ENCODE results near the gene CCR5AS.

CCR5AS gene

DNA sequence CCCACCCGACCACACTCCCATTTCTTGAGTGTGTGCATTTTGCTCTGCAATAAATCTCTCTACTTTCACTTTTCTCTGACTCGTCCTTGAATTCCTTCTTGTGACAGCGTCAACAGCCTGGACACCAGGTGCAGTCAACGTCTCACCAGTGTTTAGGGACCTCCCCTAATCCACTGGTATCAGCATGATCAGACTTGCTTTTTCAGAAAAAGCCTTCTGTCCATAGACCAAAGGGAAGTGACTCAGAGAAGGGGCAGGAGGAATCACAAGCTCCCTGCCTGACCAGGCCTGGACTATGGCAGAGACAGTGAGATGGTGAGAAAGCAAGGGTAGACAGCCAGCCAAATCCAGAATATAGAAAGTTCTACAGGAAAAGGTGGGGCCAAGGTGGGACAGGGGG, 20.7 kb downstream of the CCR5AS start:
- no peaks in the 10 kb centered on the region for H3K4me1 ChIP-seq
- TF ChIP-seq EZH2phosphoT487 (IDR thresholded peaks at IDR 0.05) (no peak), EZH2 (IDR thresholded peaks at IDR 0.05) (no peak)
- TF ChIP-seq, protein P1, sequence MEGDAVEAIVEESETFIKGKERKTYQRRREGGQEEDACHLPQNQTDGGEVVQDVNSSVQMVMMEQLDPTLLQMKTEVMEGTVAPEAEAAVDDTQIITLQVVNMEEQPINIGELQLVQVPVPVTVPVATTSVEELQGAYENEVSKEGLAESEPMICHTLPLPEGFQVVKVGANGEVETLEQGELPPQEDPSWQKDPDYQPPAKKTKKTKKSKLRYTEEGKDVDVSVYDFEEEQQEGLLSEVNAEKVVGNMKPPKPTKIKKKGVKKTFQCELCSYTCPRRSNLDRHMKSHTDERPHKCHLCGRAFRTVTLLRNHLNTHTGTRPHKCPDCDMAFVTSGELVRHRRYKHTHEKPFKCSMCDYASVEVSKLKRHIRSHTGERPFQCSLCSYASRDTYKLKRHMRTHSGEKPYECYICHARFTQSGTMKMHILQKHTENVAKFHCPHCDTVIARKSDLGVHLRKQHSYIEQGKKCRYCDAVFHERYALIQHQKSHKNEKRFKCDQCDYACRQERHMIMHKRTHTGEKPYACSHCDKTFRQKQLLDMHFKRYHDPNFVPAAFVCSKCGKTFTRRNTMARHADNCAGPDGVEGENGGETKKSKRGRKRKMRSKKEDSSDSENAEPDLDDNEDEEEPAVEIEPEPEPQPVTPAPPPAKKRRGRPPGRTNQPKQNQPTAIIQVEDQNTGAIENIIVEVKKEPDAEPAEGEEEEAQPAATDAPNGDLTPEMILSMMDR (IDR thresholded peaks at IDR 0.05): no peak
- Mint-ChIP-seq H3K4me1 (no peaks in the 10 kb centered on the region), H3K27me3 (ENCODE audit: insufficient read depth, low read depth) (peaks cover 4% of the 10 kb centered on the region), H3K36me3 (no peaks in the 10 kb centered on the region), H3K9me3 (no peaks in the 10 kb centered on the region), H3K27ac (no peak overlapping the region), H3K4me3 (no peak overlapping the region)
- H4K20me1 ChIP-seq (ENCODE audit: low read depth): no peaks in the 10 kb centered on the region
- H3K9me3 ChIP-seq (ENCODE audit: low read depth): no peaks in the 10 kb centered on the region
- H2AFZ ChIP-seq (replicated peaks): no peak overlapping the region
- no peak for DNase-seq (ENCODE audit: low spot score)
- H3K79me2 ChIP-seq (ENCODE audit: low read depth): no peaks in the 10 kb centered on the region
- no peak overlapping the region for H3K4me3 ChIP-seq
- H3K27me3 ChIP-seq: no peaks in the 10 kb centered on the region
- no peaks in the 10 kb centered on the region for H3F3A ChIP-seq (ENCODE audit: low read depth)
- H3K4me2 ChIP-seq: no peak overlapping the region
- no peak overlapping the region for H3K27ac ChIP-seq
- no peak overlapping the region for H3K9ac ChIP-seq
- H3K36me3 ChIP-seq: no peaks in the 10 kb centered on the region

DNA sequence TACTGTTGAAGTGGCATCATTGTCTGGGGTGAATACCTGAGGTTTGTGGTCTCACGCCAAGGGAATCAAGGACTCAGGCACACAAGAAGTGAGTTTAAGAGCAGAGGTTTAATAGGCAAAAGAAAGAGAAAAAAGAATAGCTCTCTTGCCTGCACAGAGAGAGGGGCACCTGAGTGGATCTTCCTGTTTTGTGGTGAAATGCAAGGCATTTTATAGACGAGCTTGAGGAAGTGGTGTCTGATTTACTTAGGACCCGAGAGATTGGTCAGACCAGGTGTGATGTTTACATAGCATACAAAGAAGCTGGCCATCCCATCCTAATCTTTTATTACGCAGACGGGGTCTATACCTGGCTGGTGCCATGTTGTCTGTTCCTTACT, 22.9 kb downstream of the CCR5AS start:
- Mint-ChIP-seq H3K27ac (no peak overlapping the region), H3K9me3 (no peaks in the 10 kb centered on the region)
- no peak overlapping the region for H3K4me2 ChIP-seq

DNA sequence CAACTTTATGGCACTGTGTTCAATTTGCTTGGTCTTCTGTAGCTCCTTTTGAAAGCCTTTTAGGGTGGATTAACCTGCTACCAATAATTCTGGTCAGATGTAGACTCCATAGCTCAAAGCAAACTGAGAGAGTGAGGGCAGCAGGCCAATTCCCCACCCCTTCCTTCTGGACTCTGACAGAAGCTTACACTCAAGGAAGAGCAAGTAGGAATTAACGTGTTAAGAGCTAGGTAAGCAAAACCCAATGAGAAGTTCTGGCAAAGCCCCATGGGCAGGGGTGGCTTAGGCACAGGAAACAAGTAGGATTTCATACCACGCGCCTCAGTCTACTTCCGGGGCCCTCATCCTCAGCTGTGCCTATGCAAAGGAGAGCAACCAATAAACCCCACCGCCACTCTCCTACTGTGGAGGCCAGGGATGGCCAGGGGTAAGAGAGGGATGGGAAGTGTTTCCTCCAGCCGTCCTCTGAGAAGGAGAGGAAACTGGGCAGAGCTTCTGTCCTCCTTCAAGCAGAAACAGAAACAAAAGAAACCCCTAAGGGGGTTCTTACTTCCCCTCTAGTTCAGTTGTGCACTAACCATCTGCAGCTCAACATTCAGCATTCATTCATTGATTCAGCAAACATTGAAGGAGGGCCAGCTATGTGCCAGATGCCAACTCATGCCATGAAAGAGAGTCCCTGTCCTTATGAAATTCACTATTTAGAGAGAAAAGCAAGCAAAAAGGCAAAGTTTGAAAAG, 23.5 kb downstream of the CCR5AS start:
- no peak for TF ChIP-seq EZH2 (IDR thresholded peaks at IDR 0.05)
- no peak for TF ChIP-seq EZH2phosphoT487 (IDR thresholded peaks at IDR 0.05)
- TF ChIP-seq, protein P1 (IDR thresholded peaks at IDR 0.05): no peak
- Mint-ChIP-seq H3K27ac (no peak overlapping the region), H3K36me3 (no peaks in the 10 kb centered on the region), H3K4me3 (no peak overlapping the region), H3K4me1 (no peaks in the 10 kb centered on the region), H3K9me3 (no peaks in the 10 kb centered on the region), H3K27me3 (ENCODE audit: insufficient read depth, low read depth) (peaks cover 4% of the 10 kb centered on the region)
- no peaks in the 10 kb centered on the region for H3F3A ChIP-seq (ENCODE audit: low read depth)
- H3K9ac ChIP-seq: no peak overlapping the region
- no peaks in the 10 kb centered on the region for H3K36me3 ChIP-seq
- H3K79me2 ChIP-seq (ENCODE audit: low read depth): no peaks in the 10 kb centered on the region
- no peaks in the 10 kb centered on the region for H3K4me1 ChIP-seq
- no peak overlapping the region for H3K4me3 ChIP-seq
- H3K9me3 ChIP-seq (ENCODE audit: low read depth): no peaks in the 10 kb centered on the region
- no peak overlapping the region for H2AFZ ChIP-seq (replicated peaks)
- H3K4me2 ChIP-seq: no peak overlapping the region
- no peak overlapping the region for H3K27ac ChIP-seq
- no peaks in the 10 kb centered on the region for H4K20me1 ChIP-seq (ENCODE audit: low read depth)
- no peak for DNase-seq (ENCODE audit: low spot score)
- no peaks in the 10 kb centered on the region for H3K27me3 ChIP-seq

More for the DNA sequence above, 22.9 kb downstream of the CCR5AS start:
- H3K27ac ChIP-seq: no peak overlapping the region
- Mint-ChIP-seq H3K4me3 (no peak overlapping the region), H3K36me3 (no peaks in the 10 kb centered on the region), H3K27me3 (ENCODE audit: insufficient read depth, low read depth) (peaks cover 4% of the 10 kb centered on the region), H3K4me1 (no peaks in the 10 kb centered on the region)
- H4K20me1 ChIP-seq (ENCODE audit: low read depth): no peaks in the 10 kb centered on the region
- no peak overlapping the region for H3K4me3 ChIP-seq
- no peak overlapping the region for H3K9ac ChIP-seq
- H3K79me2 ChIP-seq (ENCODE audit: low read depth): no peaks in the 10 kb centered on the region
- TF ChIP-seq EZH2phosphoT487 (IDR thresholded peaks at IDR 0.05) (no peak), EZH2 (IDR thresholded peaks at IDR 0.05) (no peak)
- TF ChIP-seq, protein P1 (IDR thresholded peaks at IDR 0.05): no peak
- no peak overlapping the region for H2AFZ ChIP-seq (replicated peaks)
- H3F3A ChIP-seq (ENCODE audit: low read depth): no peaks in the 10 kb centered on the region
- no peak for DNase-seq (ENCODE audit: low spot score)
- H3K4me1 ChIP-seq: no peaks in the 10 kb centered on the region
- H3K27me3 ChIP-seq: no peaks in the 10 kb centered on the region
- H3K9me3 ChIP-seq (ENCODE audit: low read depth): no peaks in the 10 kb centered on the region
- no peaks in the 10 kb centered on the region for H3K36me3 ChIP-seq

Data from neural progenitor cell (in vitro differentiated cells).